SW480 (cell line): Measurements from ENCODE around the gene CAPRIN1.

Source experiments
- DNase-seq: peaks from one replicate; pipeline ENCODE4 v3.0.0-alpha.2; 2016; ENCODE audit warnings: low spot score

Gene CAPRIN1

DNA sequence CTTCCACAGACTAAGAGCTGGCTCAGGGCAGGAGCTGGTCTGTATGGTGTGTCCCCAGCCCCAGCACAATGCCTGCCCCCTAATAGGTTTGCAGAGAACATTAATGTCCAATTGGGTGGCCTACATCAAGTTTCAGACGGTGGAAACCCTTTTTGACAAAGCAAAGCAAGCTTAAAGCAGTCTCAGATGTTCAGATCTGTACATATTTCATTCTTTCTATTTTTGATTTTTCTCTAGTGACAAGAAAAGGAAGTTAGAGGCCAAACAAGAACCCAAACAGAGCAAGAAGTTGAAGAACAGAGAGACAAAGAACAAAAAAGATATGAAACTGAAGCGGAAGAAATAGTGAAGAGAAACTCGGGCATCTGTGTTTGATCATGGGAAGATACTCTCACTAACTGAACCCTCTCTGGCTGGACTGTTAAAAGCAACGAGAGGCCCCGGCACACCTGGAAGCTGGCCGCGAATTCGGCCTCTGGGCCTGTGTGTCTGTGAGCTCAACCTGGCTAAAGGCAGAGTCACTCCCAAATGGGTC, 94.4 kb downstream of the CAPRIN1 start:
- DNase-seq: no peak

DNA sequence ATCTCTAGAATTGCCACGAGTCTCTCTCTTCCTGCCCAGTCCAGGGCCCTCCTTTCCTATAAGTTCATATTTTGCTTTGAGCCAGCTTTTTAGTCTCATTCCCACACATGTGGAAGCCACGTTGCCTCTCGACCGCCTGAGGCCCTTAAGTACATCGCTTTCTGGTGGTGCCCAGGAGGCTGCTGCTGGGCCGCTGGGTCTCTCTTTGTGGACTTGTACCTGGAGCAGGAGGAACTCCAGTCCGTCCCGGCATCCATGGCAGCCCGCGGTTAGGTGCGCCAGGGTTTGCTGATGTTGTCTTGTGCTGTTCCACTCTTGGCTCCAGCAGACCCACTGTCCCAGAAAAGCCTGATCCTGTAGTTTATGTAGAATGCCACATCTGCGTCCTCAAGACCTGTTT, 94.9 kb downstream of the CAPRIN1 start:
- no peak for DNase-seq

GRCh38 chr11:34146866-34147265, 95.3 kb downstream of the CAPRIN1 start:
- DNase-seq: no peak

DNA sequence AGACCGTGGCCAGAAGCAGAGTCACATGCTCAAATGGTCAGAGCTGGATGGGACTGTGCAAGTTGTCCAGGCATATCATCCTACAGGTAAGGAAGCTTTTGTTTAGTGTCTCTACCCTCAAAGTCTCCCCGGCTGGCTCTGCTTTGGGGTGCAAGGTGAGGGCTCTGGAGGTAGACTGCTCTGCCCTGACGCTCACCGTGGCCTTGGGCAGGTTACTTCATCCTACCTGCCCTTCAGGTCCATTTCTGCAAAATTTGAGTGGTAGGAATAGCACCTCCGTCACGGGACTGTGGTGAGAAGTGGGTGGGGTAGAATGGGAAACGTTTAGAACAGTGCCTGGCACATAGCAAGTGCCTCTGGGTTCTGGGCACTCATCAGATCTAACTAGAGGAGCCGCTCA, 96.0 kb downstream of the CAPRIN1 start:
- no peak for DNase-seq

DNA sequence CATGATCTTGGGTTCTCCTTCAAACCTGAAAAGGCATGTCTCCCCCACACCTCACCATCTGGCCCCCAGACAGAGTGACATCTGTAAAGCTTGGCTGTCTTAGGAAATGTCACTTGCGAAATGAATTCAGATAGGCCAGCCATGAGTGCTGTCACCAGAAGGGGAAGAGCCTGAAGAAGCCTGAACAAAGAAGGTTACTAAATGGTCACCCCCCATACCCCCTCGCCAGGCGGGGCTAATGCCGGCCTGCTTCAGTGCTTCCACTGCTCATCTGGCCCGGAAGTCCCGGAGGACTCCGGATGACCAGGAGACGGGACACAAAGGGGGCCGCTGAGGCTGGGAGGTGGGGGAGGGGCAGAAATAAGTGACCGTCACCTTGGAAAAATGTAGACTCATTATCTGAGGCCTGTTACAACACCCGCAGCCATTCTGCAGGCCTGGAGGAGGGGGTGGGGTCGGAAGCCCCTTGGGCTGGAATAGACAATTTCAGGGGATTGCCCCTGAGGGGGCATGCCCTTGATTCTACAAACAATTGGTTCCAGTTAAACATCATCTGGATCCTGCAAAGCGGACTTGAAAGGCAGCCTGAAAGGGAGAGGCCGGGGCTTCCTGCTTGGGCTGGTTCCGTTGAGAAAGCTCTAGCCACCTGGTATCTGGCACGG, 97.1 kb downstream of the CAPRIN1 start:
- no peak for DNase-seq

GRCh38 chr11:34149274-34149673, 97.7 kb downstream of the CAPRIN1 start:
- DNase-seq: no peak

DNA sequence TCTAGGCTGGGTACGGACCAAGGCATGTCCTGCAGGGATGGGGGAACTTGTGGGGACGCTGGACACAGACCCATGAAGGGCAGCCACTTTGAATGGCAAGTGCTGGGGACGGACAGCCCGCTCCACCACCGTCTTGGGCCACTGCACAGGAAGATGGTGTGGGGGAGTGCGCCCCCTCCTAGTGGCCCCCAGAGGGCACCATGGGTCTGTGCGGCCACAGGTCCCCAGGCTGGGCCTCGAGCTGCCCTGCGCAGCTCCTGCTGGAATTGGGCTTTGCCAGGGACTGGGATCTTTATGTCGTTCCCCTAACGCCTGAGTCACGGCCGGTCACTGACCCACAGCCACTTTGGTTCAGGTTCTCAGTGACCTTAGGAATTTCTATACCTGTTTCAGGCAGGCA, 98.3 kb downstream of the CAPRIN1 start:
- DNase-seq: no peak

DNA sequence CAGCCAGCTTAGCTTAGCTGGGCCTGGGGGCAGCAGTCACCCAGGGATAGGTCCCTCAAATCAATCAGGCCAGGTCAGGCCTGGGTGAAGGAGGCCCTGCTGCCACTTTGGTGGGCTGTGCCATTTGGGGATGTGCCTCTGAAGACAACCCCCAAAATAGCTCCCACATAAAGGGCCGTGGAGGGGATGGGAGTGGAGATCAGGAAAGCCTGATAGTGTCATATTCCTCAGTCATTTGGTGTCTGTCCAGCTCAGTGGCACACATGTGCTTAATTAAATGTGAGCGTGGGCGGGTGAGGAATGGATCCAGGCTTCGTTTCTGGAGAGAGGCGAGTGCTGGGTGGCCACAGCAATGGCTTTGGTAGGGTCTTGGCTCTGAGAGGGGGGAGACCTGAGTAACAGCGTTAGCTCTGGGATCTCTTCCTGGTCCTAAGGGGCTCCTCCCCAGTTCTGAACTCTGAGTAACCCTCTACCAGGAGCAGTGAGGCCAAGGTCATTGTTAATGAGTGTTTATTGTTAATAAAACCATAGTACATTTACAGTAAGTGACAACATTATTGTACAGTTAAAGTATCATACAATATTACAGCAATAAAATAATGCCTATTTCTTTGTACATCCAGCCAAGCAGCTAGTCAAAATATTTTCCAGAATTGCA, 99.1 kb downstream of the CAPRIN1 start:
- DNase-seq: no peak
